Liver (tissue), 9 donors: ENCODE results near the gene OGG1. TPM values are rescaled to one million over a fixed set of nuclear protein-coding genes. Genes with fewer than 3 reads are reported as not detected.

Experiments used
- DNase-seq: peaks from one replicate; pipeline ENCODE4 v3.0.0-alpha.2; 2017; ENCODE audit warnings: low spot score
- H3K27ac ChIP-seq, 2 donors: one replicate each; pipeline ENCODE4 v1.7.0; 2013; ENCODE audit warnings: inconsistent platforms in 2 of 2, low read length in 2 of 2, control low read depth in 1 of 2, low read depth in 1 of 2, mild to moderate bottlenecking in 1 of 2
- H3K27me3 ChIP-seq, 4 donors: one replicate each; pipeline versions ENCODE4 v1.6.1 to v1.7.0; 2013; ENCODE audit warnings: low read length in 3 of 4, inconsistent platforms in 1 of 4, mild to moderate bottlenecking in 1 of 4, moderate library complexity in 1 of 4; ENCODE audit not compliant: control insufficient read depth in 4 of 4, insufficient read depth in 4 of 4
- H3K36me3 ChIP-seq, 4 donors: one replicate each; pipeline versions ENCODE4 v1.6.1 to v1.7.0; 2013; ENCODE audit warnings: low read length in 3 of 4, mild to moderate bottlenecking in 3 of 4, low read depth in 1 of 4, moderate library complexity in 1 of 4; ENCODE audit not compliant: control insufficient read depth in 4 of 4, insufficient read depth in 3 of 4
- H3K4me1 ChIP-seq, 4 donors: one replicate each; pipeline versions ENCODE4 v1.6.1 to v1.7.0; 2013; ENCODE audit warnings: low read length in 3 of 4, mild to moderate bottlenecking in 3 of 4, moderate library complexity in 1 of 4; ENCODE audit not compliant: control insufficient read depth in 4 of 4, insufficient read depth in 4 of 4
- H3K4me3 ChIP-seq, 3 donors: one replicate each; pipeline versions ENCODE4 v1.6.1 to v1.7.0; 2013; ENCODE audit warnings: low read length in 3 of 3, control low read depth in 1 of 3, low read depth in 1 of 3, mild to moderate bottlenecking in 1 of 3
- H3K9ac ChIP-seq, 2 donors: one replicate each; pipeline ENCODE4 v1.7.0; 2013; ENCODE audit warnings: low read length in 2 of 2, mild to moderate bottlenecking in 2 of 2, moderate library complexity in 2 of 2, control low read depth in 1 of 2, low read depth in 1 of 2
- H3K9me3 ChIP-seq, 4 donors: one replicate each; pipeline versions ENCODE4 v1.6.1 to v1.7.0; 2013; ENCODE audit warnings: low read length in 3 of 4; ENCODE audit not compliant: control insufficient read depth in 4 of 4
- EGR1 ChIP-seq, 2 donors: IDR thresholded peaks; 2 replicates each; pipeline ENCODE4 v1.6.1; 2016 to 2018; ENCODE audit warnings: antibody characterized with exemption in 2 of 2, low read depth in 2 of 2
- FOXA1 ChIP-seq: IDR thresholded peaks from 2 replicates; pipeline ENCODE4 v1.6.1; 2016; ENCODE audit warnings: antibody characterized with exemption
- FOXA2 ChIP-seq: IDR thresholded peaks from 2 replicates; pipeline ENCODE4 v1.6.1; 2016; ENCODE audit warnings: antibody characterized with exemption
- GABPA ChIP-seq, 2 donors: IDR thresholded peaks in 1 of 2; conservative IDR thresholded peaks in 1 of 2; 2 replicates each; pipeline ENCODE4 v1.6.1; 2016; ENCODE audit warnings: antibody characterized with exemption in 2 of 2, mild to moderate bottlenecking in 1 of 2, moderate library complexity in 1 of 2
- HNF4A ChIP-seq, 2 donors: conservative IDR thresholded peaks; 2 replicates each; pipeline ENCODE4 v1.6.1; 2016; ENCODE audit warnings: antibody characterized with exemption in 2 of 2, mild to moderate bottlenecking in 2 of 2
- HNF4G ChIP-seq: IDR thresholded peaks from 2 replicates; pipeline ENCODE4 v1.6.1; 2016; ENCODE audit warnings: antibody characterized with exemption
- JUND ChIP-seq, 2 donors: IDR thresholded peaks; 2 replicates each; pipeline ENCODE4 v1.6.1; 2016; ENCODE audit warnings: antibody characterized with exemption in 2 of 2
- NR2F2 ChIP-seq: IDR thresholded peaks from 2 replicates; pipeline ENCODE4 v1.6.1; 2016; ENCODE audit warnings: antibody characterized with exemption
- RAD21 ChIP-seq, 2 donors: IDR thresholded peaks; 2 replicates each; pipeline ENCODE4 v1.6.1; 2016; ENCODE audit warnings: antibody characterized with exemption in 2 of 2, mild to moderate bottlenecking in 2 of 2
- RXRA ChIP-seq, 2 donors: IDR thresholded peaks; 2 replicates each; pipeline ENCODE4 v1.6.1; 2017 to 2018; ENCODE audit warnings: antibody characterized with exemption in 2 of 2, mild to moderate bottlenecking in 1 of 2
- SP1 ChIP-seq: IDR thresholded peaks from 2 replicates; pipeline ENCODE4 v1.6.1; 2018; ENCODE audit warnings: antibody characterized with exemption, mild to moderate bottlenecking
- TAF1 ChIP-seq: conservative IDR thresholded peaks from 2 replicates; pipeline ENCODE4 v1.6.1; 2016; ENCODE audit warnings: antibody characterized with exemption, mild to moderate bottlenecking
- YY1 ChIP-seq: IDR thresholded peaks from 2 replicates; pipeline ENCODE4 v1.6.1; 2016; ENCODE audit warnings: antibody characterized with exemption, mild to moderate bottlenecking
- WGBS: extraction: QIAGEN DNeasy Blood & Tissue Kit; methylation state at CpG from one replicate; pipeline ENCODE4 v1.1.7; 2013; 5-methylcytosine and 5-hydroxymethylcytosine counted together
- polyA plus RNA-seq, 2 donors: library from polyadenylated mRNA; stranded (reverse) in 1 of 2; unstranded in 1 of 2; fragments of 200-250 nt in 1 of 2; fragments of >200 nt in 1 of 2; fragmentation: Nextera tagmentation in 1 of 2; extraction: Ambion mirVana in 1 of 2; gene quantifications; one replicate each; pipeline versions ENCODE4 v1.2.1 to v1.2.3, GENCODE V29; 2013 to 2015
- total RNA-seq, 2 donors: library from RNA; depleted of rRNA; stranded (reverse); fragments of >200 nt; gene quantifications; one replicate each; pipeline ENCODE4 v1.2.3, GENCODE V29; 2014
- TF ChIP-seq, protein P1 (sequence below): fragments of 150-350 bp; IDR thresholded peaks from 2 replicates; pipeline ENCODE4 v1.5.1; 2017; ENCODE audit warnings: improper control_type of control experiment, low read depth, low read length; ENCODE audit not compliant: missing input control
- TF ChIP-seq, protein P2 (sequence below): IDR thresholded peaks from 2 replicates; pipeline ENCODE4 v1.6.1; 2016; ENCODE audit warnings: antibody characterized with exemption
- TF ChIP-seq, protein P3 (sequence below): IDR thresholded peaks from 2 replicates; pipeline ENCODE4 v1.6.1; 2016; ENCODE audit warnings: antibody characterized with exemption, mild to moderate bottlenecking
- TF ChIP-seq, protein P4 (sequence below): IDR thresholded peaks from 2 replicates; pipeline ENCODE4 v1.6.1; 2016; ENCODE audit warnings: antibody characterized with exemption
- TF ChIP-seq, protein P5 (sequence below): IDR thresholded peaks from 2 replicates; pipeline ENCODE4 v1.6.1; 2016; ENCODE audit warnings: antibody characterized with exemption
- donor health status: healthy.
- donor health status: healthy.
- donor health status: healthy.
- donor health status: healthy.
- donor health status: healthy.

The OGG1 gene
- total and polyA plus RNA-seq, 4 donors, result 8.9 to 19.8 (median 10.0) TPM

DNA sequence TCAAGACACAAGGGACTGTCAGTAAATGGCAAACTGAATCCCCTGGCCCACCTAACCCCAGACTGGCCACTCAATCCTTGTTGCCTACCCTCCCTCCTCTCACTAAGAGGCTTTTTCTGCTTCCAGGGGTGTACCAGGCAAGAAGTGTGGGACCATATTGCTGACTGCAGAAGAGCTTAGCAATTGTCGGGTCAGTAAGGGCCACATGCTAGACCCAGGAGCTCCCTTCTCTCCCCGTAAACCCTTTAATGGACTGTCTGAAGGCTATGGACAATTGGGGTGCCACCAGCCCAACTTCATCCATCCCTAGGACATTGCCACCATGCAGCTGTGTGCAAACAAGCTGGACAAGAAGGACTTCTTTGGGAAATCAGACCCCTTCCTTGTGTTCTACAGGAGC, 37.3 kb upstream of the OGG1 start:
- Histone ChIP-seq H3K9me3 (no peaks in the 10 kb centered on the region), H3K4me1 (no peaks in the 10 kb centered on the region), H3K4me3 (no peak overlapping the region), H3K27me3 (no peaks in the 10 kb centered on the region), H3K36me3 (no peaks in the 10 kb centered on the region), H3K27ac (no peak overlapping the region), H3K9ac (no peak overlapping the region)
- 80% methylated on average over 2 of the region's 2 CpGs for WGBS
- DNase-seq, result no peak
- TF ChIP-seq, protein P1, sequence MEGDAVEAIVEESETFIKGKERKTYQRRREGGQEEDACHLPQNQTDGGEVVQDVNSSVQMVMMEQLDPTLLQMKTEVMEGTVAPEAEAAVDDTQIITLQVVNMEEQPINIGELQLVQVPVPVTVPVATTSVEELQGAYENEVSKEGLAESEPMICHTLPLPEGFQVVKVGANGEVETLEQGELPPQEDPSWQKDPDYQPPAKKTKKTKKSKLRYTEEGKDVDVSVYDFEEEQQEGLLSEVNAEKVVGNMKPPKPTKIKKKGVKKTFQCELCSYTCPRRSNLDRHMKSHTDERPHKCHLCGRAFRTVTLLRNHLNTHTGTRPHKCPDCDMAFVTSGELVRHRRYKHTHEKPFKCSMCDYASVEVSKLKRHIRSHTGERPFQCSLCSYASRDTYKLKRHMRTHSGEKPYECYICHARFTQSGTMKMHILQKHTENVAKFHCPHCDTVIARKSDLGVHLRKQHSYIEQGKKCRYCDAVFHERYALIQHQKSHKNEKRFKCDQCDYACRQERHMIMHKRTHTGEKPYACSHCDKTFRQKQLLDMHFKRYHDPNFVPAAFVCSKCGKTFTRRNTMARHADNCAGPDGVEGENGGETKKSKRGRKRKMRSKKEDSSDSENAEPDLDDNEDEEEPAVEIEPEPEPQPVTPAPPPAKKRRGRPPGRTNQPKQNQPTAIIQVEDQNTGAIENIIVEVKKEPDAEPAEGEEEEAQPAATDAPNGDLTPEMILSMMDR, result no peak
- TF ChIP-seq, protein P2, sequence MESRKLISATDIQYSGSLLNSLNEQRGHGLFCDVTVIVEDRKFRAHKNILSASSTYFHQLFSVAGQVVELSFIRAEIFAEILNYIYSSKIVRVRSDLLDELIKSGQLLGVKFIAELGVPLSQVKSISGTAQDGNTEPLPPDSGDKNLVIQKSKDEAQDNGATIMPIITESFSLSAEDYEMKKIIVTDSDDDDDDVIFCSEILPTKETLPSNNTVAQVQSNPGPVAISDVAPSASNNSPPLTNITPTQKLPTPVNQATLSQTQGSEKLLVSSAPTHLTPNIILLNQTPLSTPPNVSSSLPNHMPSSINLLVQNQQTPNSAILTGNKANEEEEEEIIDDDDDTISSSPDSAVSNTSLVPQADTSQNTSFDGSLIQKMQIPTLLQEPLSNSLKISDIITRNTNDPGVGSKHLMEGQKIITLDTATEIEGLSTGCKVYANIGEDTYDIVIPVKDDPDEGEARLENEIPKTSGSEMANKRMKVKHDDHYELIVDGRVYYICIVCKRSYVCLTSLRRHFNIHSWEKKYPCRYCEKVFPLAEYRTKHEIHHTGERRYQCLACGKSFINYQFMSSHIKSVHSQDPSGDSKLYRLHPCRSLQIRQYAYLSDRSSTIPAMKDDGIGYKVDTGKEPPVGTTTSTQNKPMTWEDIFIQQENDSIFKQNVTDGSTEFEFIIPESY, result no peak
- TF ChIP-seq YY1, result no peak
- no peak for TF ChIP-seq FOXA2
- no peak for TF ChIP-seq EGR1 (IDR thresholded peaks at IDR 0.05; ENCODE audit: low read depth in 2 of 2)
- TF ChIP-seq, protein P3, sequence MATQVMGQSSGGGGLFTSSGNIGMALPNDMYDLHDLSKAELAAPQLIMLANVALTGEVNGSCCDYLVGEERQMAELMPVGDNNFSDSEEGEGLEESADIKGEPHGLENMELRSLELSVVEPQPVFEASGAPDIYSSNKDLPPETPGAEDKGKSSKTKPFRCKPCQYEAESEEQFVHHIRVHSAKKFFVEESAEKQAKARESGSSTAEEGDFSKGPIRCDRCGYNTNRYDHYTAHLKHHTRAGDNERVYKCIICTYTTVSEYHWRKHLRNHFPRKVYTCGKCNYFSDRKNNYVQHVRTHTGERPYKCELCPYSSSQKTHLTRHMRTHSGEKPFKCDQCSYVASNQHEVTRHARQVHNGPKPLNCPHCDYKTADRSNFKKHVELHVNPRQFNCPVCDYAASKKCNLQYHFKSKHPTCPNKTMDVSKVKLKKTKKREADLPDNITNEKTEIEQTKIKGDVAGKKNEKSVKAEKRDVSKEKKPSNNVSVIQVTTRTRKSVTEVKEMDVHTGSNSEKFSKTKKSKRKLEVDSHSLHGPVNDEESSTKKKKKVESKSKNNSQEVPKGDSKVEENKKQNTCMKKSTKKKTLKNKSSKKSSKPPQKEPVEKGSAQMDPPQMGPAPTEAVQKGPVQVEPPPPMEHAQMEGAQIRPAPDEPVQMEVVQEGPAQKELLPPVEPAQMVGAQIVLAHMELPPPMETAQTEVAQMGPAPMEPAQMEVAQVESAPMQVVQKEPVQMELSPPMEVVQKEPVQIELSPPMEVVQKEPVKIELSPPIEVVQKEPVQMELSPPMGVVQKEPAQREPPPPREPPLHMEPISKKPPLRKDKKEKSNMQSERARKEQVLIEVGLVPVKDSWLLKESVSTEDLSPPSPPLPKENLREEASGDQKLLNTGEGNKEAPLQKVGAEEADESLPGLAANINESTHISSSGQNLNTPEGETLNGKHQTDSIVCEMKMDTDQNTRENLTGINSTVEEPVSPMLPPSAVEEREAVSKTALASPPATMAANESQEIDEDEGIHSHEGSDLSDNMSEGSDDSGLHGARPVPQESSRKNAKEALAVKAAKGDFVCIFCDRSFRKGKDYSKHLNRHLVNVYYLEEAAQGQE, result no peak
- no peak for TF ChIP-seq HNF4G
- TF ChIP-seq, protein P4, sequence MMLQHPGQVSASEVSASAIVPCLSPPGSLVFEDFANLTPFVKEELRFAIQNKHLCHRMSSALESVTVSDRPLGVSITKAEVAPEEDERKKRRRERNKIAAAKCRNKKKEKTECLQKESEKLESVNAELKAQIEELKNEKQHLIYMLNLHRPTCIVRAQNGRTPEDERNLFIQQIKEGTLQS, result no peak
- no peak for TF ChIP-seq FOXA1
- TF ChIP-seq HNF4A (conservative IDR thresholded peaks at IDR 0.05), result no peak
- TF ChIP-seq GABPA (IDR thresholded peaks at IDR 0.05 in 1 of 2, conservative IDR thresholded peaks at IDR 0.05 in 1 of 2), result no peak
- TF ChIP-seq SP1, result no peak
- TF ChIP-seq RXRA (IDR thresholded peaks at IDR 0.05), result no peak
- no peak for TF ChIP-seq JUND (IDR thresholded peaks at IDR 0.05)
- TF ChIP-seq TAF1, result no peak
- TF ChIP-seq, protein P5, sequence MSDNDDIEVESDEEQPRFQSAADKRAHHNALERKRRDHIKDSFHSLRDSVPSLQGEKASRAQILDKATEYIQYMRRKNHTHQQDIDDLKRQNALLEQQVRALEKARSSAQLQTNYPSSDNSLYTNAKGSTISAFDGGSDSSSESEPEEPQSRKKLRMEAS, result no peak
- TF ChIP-seq NR2F2, result no peak
- TF ChIP-seq RAD21 (IDR thresholded peaks at IDR 0.05), result no peak
